NCI-H2171 treated with DMSO at 0.1 percent for 48 hours (cell line): ENCODE measurements around the gene EHMT1.
"Not testable (repeated sequence)": the region's sequence is repeated elsewhere in the genome, so short reads cannot be mapped to it uniquely, and the experiment has no call there.

Source experiments
- DNase-seq: peaks from one replicate; lab custom pipeline; 2025; lab: John Stamatoyannopoulos, UW

The EHMT1 gene

GRCh38 chr9:137694962-137695875, 76.4 kb downstream of the EHMT1 start:
- no peak for DNase-seq

- DNase-seq, result no peak
Observed at GRCh38 chr9:137696136-137696925, 77.5 kb downstream of the EHMT1 start.

GRCh38 chr9:137697193-137697592, 78.4 kb downstream of the EHMT1 start:
- DNase-seq, result no peak

GRCh38 chr9:137697832-137698231, 79.0 kb downstream of the EHMT1 start:
- no peak for DNase-seq

- DNase-seq, result no peak
Observed at GRCh38 chr9:137700911-137701310, 82.1 kb downstream of the EHMT1 start.

GRCh38 chr9:137702615-137703379, 84.0 kb downstream of the EHMT1 start:
- no peak for DNase-seq

- no peak for DNase-seq
Observed at GRCh38 chr9:137703842-137704508, 85.2 kb downstream of the EHMT1 start.

GRCh38 chr9:137705443-137705863, 86.6 kb downstream of the EHMT1 start:
- no peak for DNase-seq

GRCh38 chr9:137705906-137706305, 87.1 kb downstream of the EHMT1 start:
- no peak for DNase-seq

GRCh38 chr9:137707361-137707760, 88.6 kb downstream of the EHMT1 start:
- no peak for DNase-seq

GRCh38 chr9:137708590-137709284, 89.9 kb downstream of the EHMT1 start:
- no peak for DNase-seq

GRCh38 chr9:137709411-137710101, 90.8 kb downstream of the EHMT1 start:
- DNase-seq, result no peak

GRCh38 chr9:137710704-137711103, 91.9 kb downstream of the EHMT1 start:
- DNase-seq, result no peak

GRCh38 chr9:137711678-137712105, 92.9 kb downstream of the EHMT1 start:
- no peak for DNase-seq

- DNase-seq, result no peak
Observed at GRCh38 chr9:137715321-137715720, 96.5 kb downstream of the EHMT1 start.

- DNase-seq, result not testable (repeated sequence)
Observed at GRCh38 chr9:137715866-137716693, 97.3 kb downstream of the EHMT1 start.

- no peak for DNase-seq
Observed at GRCh38 chr9:137716694-137717287, 98.0 kb downstream of the EHMT1 start.

GRCh38 chr9:137717776-137718327, 99.0 kb downstream of the EHMT1 start:
- no peak for DNase-seq

- DNase-seq, result no peak
Observed at GRCh38 chr9:137719194-137719593, 100.4 kb downstream of the EHMT1 start.
